Activated CD8-positive, alpha-beta memory T cell treated with anti-CD3 and anti-CD28 coated beads for 36 hours (primary cell): Measurements from ENCODE around the gene LIPT2. TPM values are rescaled to one million over a fixed set of nuclear protein-coding genes. Genes with fewer than 3 reads are reported as not detected.

Experiments
- CTCF ChIA-PET: fragments of 350-600 bp; sonication (Branson Sonifier 250); formaldehyde crosslinking; loops from one replicate; lab custom pipeline; 2021; ENCODE audit warnings: antibody characterized with exemption; lab: Charles Lee
- POLR2A ChIA-PET: fragments of 350-600 bp; sonication (Branson Sonifier 250); formaldehyde crosslinking; loops from one replicate; lab custom pipeline; 2021; ENCODE audit warnings: antibody characterized with exemption; lab: Charles Lee
- total RNA-seq, 2 experiments: library from RNA; stranded (reverse); gene quantifications; one replicate each; pipeline ENCODE4 v1.2.3, GENCODE V29; 2021

The LIPT2 gene
- total RNA-seq, 2 experiments from 2014 or later: 3.5 to 4.9 TPM

- ChIA-PET POLR2A (no interaction called here), CTCF (no interaction called here)
These were observed 23.0 kb downstream of the LIPT2 start for GRCh38 chr11:74470526-74470925.

GRCh38 chr11:74468936-74469335 lies 24.6 kb downstream of the LIPT2 start:
- CTCF ChIA-PET: no interaction called here
- POLR2A ChIA-PET: no interaction called here

GRCh38 chr11:74468521-74468920 lies 25.0 kb downstream of the LIPT2 start:
- CTCF ChIA-PET: no interaction called here
- POLR2A ChIA-PET: no interaction called here

- CTCF ChIA-PET: no interaction called here
- POLR2A ChIA-PET: no interaction called here
These were observed 25.5 kb downstream of the LIPT2 start for GRCh38 chr11:74468058-74468457.

GRCh38 chr11:74466916-74467885 lies 26.3 kb downstream of the LIPT2 start, which contains the start of gene KCNE3:
Gene KCNE3, minus strand, starts transcription at chr11:74467549. Its CDS starts 9,986 bp downstream, at chr11:74457563.
- POLR2A ChIA-PET: no interaction called here
- CTCF ChIA-PET: interaction anchor here (0.9 kb wide), 1 partner anchor 9 kb away, joined by 4 read pairs; no protein-coding TSS in a partner anchor

- POLR2A ChIA-PET: no interaction called here
These were observed 28.2 kb downstream of the LIPT2 start for GRCh38 chr11:74465291-74465708.

GRCh38 chr11:74464746-74465145 lies 28.8 kb downstream of the LIPT2 start:
- ChIA-PET POLR2A (no interaction called here), CTCF (interaction anchor here (1.0 kb wide), 1 partner anchor 11 kb away, joined by 6 read pairs; no protein-coding TSS in a partner anchor)

More at GRCh38 chr11:74465291-74465708, 28.2 kb downstream of the LIPT2 start:
- CTCF ChIA-PET: no interaction called here

- ChIA-PET POLR2A (no interaction called here), CTCF (no interaction called here)
These were observed 30.3 kb downstream of the LIPT2 start for GRCh38 chr11:74463216-74463615.

- POLR2A ChIA-PET: no interaction called here
- CTCF ChIA-PET: interaction anchor here (1.3 kb wide), 1 partner anchor 9 kb away, joined by 3 read pairs; no protein-coding TSS in a partner anchor
These were observed 30.9 kb downstream of the LIPT2 start for GRCh38 chr11:74462631-74463030.

- POLR2A ChIA-PET: no interaction called here
- CTCF ChIA-PET: interaction anchor here (1.2 to 1.3 kb wide), 2 partner anchors 9 to 13 kb away, joined by 3 to 6 read pairs; no protein-coding TSS in a partner anchor
These were observed 31.5 kb downstream of the LIPT2 start for GRCh38 chr11:74462009-74462408.

GRCh38 chr11:74460481-74461154 lies 32.9 kb downstream of the LIPT2 start:
- ChIA-PET CTCF (no interaction called here), POLR2A (no interaction called here)

GRCh38 chr11:74460065-74460464 lies 33.5 kb downstream of the LIPT2 start:
- CTCF ChIA-PET: no interaction called here
- POLR2A ChIA-PET: no interaction called here

GRCh38 chr11:74459584-74459983 lies 33.9 kb downstream of the LIPT2 start:
- ChIA-PET POLR2A (no interaction called here), CTCF (no interaction called here)

GRCh38 chr11:74457356-74457755 lies 36.2 kb downstream of the LIPT2 start:
- ChIA-PET POLR2A (no interaction called here), CTCF (no interaction called here)

GRCh38 chr11:74453373-74453975 lies 40.0 kb downstream of the LIPT2 start:
- ChIA-PET CTCF (interaction anchor here (0.5 to 2.9 kb wide), 13 partner anchors 9 to 417 kb away, joined by 3 to 19 read pairs (median 4); no protein-coding TSS in a partner anchor), POLR2A (no interaction called here)

GRCh38 chr11:74452366-74452765 lies 41.2 kb downstream of the LIPT2 start:
- CTCF ChIA-PET: interaction anchor here (0.9 to 2.9 kb wide), 4 partner anchors 9 to 418 kb away, joined by 3 to 19 read pairs (median 10); no protein-coding TSS in a partner anchor
- POLR2A ChIA-PET: no interaction called here

GRCh38 chr11:74450318-74450717 lies 43.2 kb downstream of the LIPT2 start:
- ChIA-PET POLR2A (no interaction called here), CTCF (interaction anchor here (0.7 to 2.4 kb wide), 8 partner anchors 11 to 291 kb away, joined by 3 to 17 read pairs (median 3); no protein-coding TSS in a partner anchor)

- ChIA-PET POLR2A (no interaction called here), CTCF (interaction anchor here (0.7 to 2.4 kb wide), 14 partner anchors 10 to 290 kb away, joined by 3 to 17 read pairs (median 3); no protein-coding TSS in a partner anchor)
These were observed 44.1 kb downstream of the LIPT2 start for GRCh38 chr11:74449369-74449931.

- CTCF ChIA-PET: interaction anchor here (1.4 to 1.5 kb wide), 2 partner anchors 187 to 192 kb away, joined by 4 to 5 read pairs; no protein-coding TSS in a partner anchor
These were observed 45.8 kb downstream of the LIPT2 start for GRCh38 chr11:74447720-74448119.

More at GRCh38 chr11:74447720-74448119, 45.8 kb downstream of the LIPT2 start:
- POLR2A ChIA-PET: no interaction called here
